Fibroblast of upper back skin (primary cell): ENCODE results near the gene AQP7.
"Not testable (repeated sequence)": the region's sequence is repeated elsewhere in the genome, so short reads cannot be mapped to it uniquely, and the experiment has no call there.

Experiments used
- DNase-seq: peaks from one replicate; pipeline ENCODE4 v3.0.0-alpha.2; 2013

AQP7 gene

GRCh38 chr9:33393581-33393980, 8.8 kb downstream of the AQP7 start:
- no peak for DNase-seq

- DNase-seq: not testable (repeated sequence)
These were observed 9.8 kb downstream of the AQP7 start for GRCh38 chr9:33392591-33393021.

GRCh38 chr9:33391111-33391771, 11.1 kb downstream of the AQP7 start:
- peak; percentile 69 for DNase-seq

GRCh38 chr9:33388110-33388994, 14.0 kb downstream of the AQP7 start:
- no peak for DNase-seq

DNA sequence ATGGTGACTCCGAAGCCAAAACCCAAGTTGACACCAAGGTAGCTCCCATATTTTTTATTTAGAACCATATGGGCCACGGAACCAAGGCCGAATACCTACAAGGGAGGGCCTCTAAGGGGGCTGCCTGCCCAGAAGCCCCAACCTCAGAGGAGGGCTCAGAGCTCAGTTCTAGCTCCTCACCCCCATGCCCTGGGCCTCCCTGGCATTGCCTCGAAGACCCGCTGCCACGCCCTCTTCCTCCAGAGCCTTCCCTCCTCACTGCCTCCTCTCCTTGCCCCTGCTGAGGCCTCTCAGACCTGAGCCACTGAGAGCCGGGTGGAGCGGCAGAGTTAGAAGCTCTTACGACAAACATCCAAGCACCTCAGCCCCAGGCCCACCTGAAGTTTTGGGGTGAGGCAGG, 15.4 kb downstream of the AQP7 start:
- DNase-seq: not testable (repeated sequence)

- not testable (repeated sequence) for DNase-seq
These were observed 15.7 kb downstream of the AQP7 start for GRCh38 chr9:33386641-33386996.

- DNase-seq: not testable (repeated sequence)
These were observed 16.3 kb downstream of the AQP7 start for GRCh38 chr9:33385979-33386640.

- DNase-seq: not testable (repeated sequence)
These were observed 16.8 kb downstream of the AQP7 start for GRCh38 chr9:33385536-33385935.

DNA sequence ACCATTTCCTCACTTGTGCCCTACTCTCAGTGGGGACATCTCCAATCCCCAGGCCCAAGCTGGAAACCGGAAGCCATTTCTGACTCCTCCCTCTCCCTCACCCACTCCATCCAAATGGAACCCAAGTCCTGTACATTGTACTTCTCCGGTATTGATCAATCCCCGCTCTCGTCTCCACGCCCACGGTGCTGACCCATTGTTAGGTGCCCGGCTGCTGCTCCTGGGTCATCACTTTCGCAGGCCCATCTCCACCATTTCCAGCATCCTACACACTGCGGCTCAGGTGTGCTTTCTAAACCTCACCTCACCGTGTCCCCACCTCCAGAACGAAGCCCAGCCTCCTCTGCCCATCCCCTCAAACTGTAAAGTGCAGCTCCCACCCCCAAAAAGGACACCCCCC, 19.0 kb downstream of the AQP7 start:
- DNase-seq: not testable (repeated sequence)

DNA sequence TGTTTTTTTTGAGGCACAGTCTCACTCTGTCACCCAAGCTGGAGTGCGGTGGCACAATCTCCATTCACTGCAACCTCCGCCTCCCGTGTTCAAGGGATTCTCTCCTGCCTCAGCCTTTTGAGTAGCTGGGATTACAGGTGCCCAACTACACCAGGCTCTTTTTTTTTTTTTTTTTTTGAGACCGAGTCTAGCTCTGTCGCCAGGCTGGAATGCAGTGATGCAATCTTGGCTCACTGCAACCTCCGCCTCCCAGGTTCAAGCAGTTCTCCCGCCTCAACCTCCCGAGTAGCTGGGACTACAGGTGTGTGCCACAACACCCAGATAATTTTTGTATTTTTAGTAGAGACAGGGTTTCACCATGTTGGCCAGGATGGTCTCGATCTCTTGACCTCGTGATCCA, 20.0 kb downstream of the AQP7 start:
- DNase-seq: peak; percentile 15

- peak; percentile 7 for DNase-seq
These were observed 21.1 kb downstream of the AQP7 start for GRCh38 chr9:33381231-33381791.

DNA sequence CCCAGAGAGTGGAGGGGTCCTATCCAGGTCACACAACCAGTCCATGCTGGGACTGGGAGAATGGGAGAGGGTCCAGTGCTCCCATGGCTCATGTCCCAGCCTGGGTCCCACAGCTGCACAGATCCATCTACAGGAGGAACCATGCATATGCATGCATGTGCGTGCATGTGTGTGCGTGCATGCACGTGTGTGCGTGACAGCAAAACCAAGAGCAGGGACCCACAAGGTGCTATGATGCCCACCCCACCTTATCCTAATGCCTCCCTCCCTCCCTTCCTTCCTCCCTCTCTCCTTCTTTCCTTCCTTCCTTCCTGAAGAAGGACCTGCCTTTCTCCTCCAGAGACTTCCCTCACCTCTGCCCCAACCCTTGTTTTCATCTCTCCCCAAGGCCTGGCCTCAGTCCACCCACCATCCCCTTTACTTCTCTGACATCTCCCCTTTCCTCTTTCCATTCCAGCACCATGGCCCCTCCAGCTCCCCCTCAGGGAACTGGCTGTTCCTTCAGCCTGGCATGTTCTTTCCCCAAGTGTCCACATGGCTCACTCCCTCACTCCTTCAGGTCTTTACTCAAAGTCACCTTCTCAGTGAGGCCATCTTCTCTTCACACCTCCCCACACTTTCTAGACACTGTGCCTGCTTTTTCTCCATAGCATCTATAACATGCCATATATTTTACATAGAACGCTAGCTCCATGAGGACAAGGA, 21.8 kb downstream of the AQP7 start:
- no peak for DNase-seq

GRCh38 chr9:33379666-33380389, 22.5 kb downstream of the AQP7 start:
- no peak for DNase-seq

DNA sequence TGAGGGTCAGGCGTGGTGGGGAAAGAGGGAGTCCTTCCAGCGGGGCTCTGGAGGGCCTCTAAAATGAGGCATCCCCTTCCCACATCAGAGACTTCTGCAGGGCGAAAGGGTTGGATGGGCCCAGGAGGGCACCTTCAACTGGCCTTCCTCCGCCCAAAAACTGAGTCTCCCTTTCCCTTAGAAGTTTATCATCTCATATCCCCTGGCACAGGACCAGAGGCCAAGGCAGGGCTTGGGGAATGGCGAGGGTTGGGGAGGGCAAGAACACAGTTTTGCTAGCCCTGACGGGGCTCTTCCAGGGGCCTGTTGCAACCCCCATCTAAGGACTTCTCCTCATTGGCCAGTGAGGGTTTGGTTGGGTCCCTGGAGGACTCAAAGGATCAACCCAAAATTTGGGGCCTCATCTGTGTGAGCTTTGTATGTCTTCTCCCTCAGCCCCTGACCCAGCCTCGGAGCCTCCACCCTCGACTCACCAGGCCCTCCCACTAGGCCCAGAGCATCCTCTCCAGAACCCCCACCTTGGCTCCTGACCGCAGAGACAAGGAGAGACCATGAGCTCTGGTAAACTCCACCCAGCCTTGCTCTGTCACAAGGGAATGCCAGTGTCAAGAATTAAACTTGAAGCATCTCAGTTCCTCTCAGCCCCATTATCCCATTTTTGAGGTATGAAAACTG, 24.1 kb downstream of the AQP7 start:
- DNase-seq: no peak

DNA sequence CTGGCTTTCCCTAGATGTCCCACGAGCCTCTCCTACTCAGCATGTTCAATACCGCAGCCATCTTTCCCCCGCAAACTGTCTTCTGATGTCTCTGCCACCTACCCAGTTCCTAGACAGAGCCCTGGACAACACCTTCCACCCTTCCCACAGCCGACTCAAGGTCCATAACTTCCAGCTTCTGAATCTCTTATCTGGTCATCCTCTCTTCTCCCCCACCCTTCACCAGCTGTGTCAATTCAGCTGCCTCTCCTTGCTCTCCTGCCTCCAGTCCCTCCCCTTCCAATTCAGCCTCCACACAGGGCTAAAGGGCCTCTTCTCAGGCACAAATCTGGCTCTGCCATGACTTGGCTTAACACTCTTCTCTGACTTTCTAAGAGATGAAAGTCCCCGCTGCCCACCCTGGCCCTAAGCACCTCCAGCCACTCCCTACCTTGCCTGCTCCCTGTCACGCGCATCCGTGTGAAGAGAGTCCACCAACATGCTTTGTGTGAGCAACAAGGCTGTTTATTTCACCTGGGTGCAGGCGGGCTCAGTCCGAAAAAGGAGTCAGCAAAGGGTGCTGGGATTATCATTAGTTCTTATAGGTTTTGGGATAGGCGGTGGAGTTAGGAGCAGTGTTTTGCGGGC, 25.2 kb downstream of the AQP7 start:
- DNase-seq: no peak

DNA sequence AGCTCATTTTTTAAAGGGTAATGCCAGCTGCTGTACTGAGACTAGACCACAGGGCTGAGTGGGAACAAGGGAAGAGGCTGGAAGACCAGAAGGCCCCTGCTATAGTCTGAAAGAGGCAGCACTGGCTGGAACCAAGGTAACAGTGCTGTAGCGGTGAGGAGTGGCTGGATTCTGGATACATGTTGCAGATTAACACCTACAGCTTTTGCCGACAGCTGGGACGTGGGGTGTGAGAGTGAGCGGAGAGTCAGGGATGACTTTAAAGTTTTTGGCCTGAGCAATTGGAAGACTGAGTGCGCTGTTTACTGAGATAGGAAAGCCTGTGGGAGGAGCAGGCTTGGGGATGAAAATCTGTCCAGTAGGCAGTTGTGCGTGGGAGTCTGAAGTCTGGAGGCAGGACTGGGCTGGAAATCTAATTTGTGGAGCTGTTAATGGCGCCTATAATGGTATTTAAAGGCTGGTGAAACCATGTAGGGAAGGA, 26.5 kb downstream of the AQP7 start:
- no peak for DNase-seq

- DNase-seq: no peak
These were observed 27.0 kb downstream of the AQP7 start for GRCh38 chr9:33375238-33375840.

GRCh38 chr9:33374634-33375237, 27.6 kb downstream of the AQP7 start:
- DNase-seq: peak; percentile 70

- no peak for DNase-seq
These were observed 28.2 kb downstream of the AQP7 start for GRCh38 chr9:33374190-33374589.

DNA sequence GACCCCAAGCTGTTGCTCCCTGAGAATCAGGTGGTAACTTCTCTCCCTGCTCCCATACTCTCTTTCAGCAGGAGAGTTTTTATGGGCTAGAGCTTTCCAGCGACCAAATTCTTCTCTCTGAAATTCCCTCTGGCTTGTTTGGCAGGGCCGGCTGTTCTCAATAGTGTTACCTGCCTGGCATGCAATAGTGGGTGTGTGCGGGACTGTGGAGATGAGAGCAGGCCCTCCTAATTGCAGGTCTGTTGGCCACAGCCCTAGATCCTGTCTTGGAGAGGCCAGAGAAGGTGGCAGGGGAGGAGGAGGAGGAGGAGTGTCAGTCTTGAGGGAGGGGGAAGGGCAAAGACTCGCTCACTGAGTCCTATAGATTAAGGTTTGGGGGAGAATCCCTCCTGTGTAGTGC, 29.5 kb downstream of the AQP7 start:
- no peak for DNase-seq
